Subcutaneous adipose tissue (tissue), 4 donors: ENCODE results near the gene NCKIPSD. TPM values are rescaled to one million over a fixed set of nuclear protein-coding genes. Genes with fewer than 3 reads are reported as not detected.

ENCODE experiments used
- CTCF ChIP-seq: fragments of 450-650 bp; IDR thresholded peaks from one replicate; pipeline ENCODE4 v1.5.1; 2016; ENCODE audit warnings: low read depth, mild to moderate bottlenecking, control low read depth, antibody characterized with exemption, moderate library complexity
- total RNA-seq, 4 donors: library from RNA; depleted of rRNA; stranded (reverse); fragments of >200 nt; gene quantifications; one replicate each; pipeline ENCODE4 v1.1.0, GENCODE V29; 2016

NCKIPSD gene
- 10 to 100 TPM; 20.5 to 49.2 (median 23.8) TPM for total RNA-seq

GRCh38 chr3:48685603-48686511 is at the start of gene NCKIPSD:
Gene NCKIPSD (minus strand): TSS chr3:48685915. CDS start chr3:48685807, 108 bp downstream.
- TF ChIP-seq CTCF, result no peak

- TF ChIP-seq CTCF, result no peak
These were observed 41.8 kb upstream of the NCKIPSD start for GRCh38 chr3:48727511-48727910.

- TF ChIP-seq CTCF, result no peak
These were observed 38.0 kb upstream of the NCKIPSD start for GRCh38 chr3:48723725-48724124.

GRCh38 chr3:48716982-48717746 is 31.4 kb upstream of the NCKIPSD start, which contains the start of gene IP6K2:
Gene IP6K2 (minus strand): TSS chr3:48717221. CDS start chr3:48695291, 21,930 bp downstream.
- no peak for TF ChIP-seq CTCF

GRCh38 chr3:48716508-48716981 is 30.8 kb upstream of the NCKIPSD start:
- no peak for TF ChIP-seq CTCF

GRCh38 chr3:48715174-48715800 is 29.6 kb upstream of the NCKIPSD start:
- TF ChIP-seq CTCF, result no peak

GRCh38 chr3:48711727-48712126 is 26.0 kb upstream of the NCKIPSD start:
- no peak for TF ChIP-seq CTCF
